Immature natural killer cell (primary cell): Measurements from ENCODE around the gene SREK1. TPM values are rescaled to one million over a fixed set of nuclear protein-coding genes. Genes with fewer than 3 reads are reported as not detected.
"Not testable (repeated sequence)": the region's sequence is repeated elsewhere in the genome, so short reads cannot be mapped to it uniquely, and the experiment has no call there.

Experiments used
- DNase-seq, 3 donors: peaks; one replicate each; pipeline ENCODE4 v3.0.0; 2022; ENCODE audit warnings: mixed read lengths in 1 of 3
- H3K27ac Mint-ChIP-seq, 6 donors: one replicate each; pipeline ENCODE4 v1.8.0; 2020; ENCODE audit warnings: mixed read lengths in 6 of 6, mild to moderate bottlenecking in 5 of 6, inconsistent platforms in 4 of 6, moderate library complexity in 3 of 6
- H3K27me3 Mint-ChIP-seq, 3 donors: one replicate each; pipeline ENCODE4 v1.8.0; 2020 to 2021; ENCODE audit warnings: low read depth in 3 of 3, mild to moderate bottlenecking in 3 of 3, mixed read lengths in 3 of 3, moderate library complexity in 3 of 3, inconsistent platforms in 1 of 3
- H3K36me3 Mint-ChIP-seq, 3 donors: one replicate each; pipeline ENCODE4 v1.8.0; 2020; ENCODE audit warnings: mixed read lengths in 3 of 3, inconsistent platforms in 2 of 3, mild to moderate bottlenecking in 2 of 3
- H3K4me1 Mint-ChIP-seq, 2 donors: one replicate each; pipeline ENCODE4 v1.8.0; 2020; ENCODE audit warnings: inconsistent platforms in 2 of 2, mild to moderate bottlenecking in 2 of 2, mixed read lengths in 2 of 2, moderate library complexity in 1 of 2
- H3K4me3 Mint-ChIP-seq, 5 donors: one replicate each; pipeline ENCODE4 v1.8.0; 2020; ENCODE audit warnings: mild to moderate bottlenecking in 5 of 5, mixed read lengths in 5 of 5, inconsistent platforms in 3 of 5, moderate library complexity in 3 of 5
- H3K9me3 Mint-ChIP-seq, 6 donors: one replicate each; pipeline ENCODE4 v1.8.0; 2020; ENCODE audit warnings: mild to moderate bottlenecking in 6 of 6, mixed read lengths in 6 of 6, inconsistent platforms in 4 of 6, moderate library complexity in 3 of 6
- polyA plus RNA-seq, 3 donors: library from polyadenylated mRNA; unstranded; fragments of 300-500 nt; fragmentation: Illumina TruSeq; gene quantifications; one replicate each; pipeline ENCODE4 v1.2.3, GENCODE V29; 2021

Gene SREK1
- polyA plus RNA-seq, 3 donors from 2014 or later = 13.1 to 27.4 (median 15.3) TPM

GRCh38 chr5:66209350-66209749, 65.2 kb downstream of the SREK1 start:
- Mint-ChIP-seq H3K4me1 (no peaks in the 10 kb centered on the region), H3K9me3 (no peaks in the 10 kb centered on the region), H3K36me3 (peaks cover 5 to 11% (median 9%) of the 10 kb centered on the region in 3 donors), H3K4me3 (no peak overlapping the region), H3K27me3 (peaks cover 0 to 3% (median 0%) of the 10 kb centered on the region in 3 donors), H3K27ac (no peak overlapping the region)
- no peak for DNase-seq

DNA sequence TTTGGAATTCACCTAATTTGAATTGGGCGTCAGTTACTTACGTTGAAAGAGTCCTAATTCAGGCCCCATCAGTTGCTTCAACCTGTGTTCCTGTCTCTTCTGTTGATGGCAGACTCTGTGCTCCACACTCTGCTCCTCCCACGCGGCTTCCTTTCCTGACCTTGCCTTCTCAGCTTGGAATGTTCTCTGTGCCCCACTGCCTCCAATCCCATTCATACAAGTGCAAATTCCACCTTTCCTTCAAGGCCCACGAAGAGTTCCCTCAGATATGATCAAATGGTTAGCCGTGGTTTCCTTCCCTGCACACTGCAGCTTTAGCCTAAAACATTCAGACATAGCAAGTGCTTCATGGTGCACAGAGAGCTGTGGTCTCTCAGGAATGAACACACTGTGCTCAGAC, 65.7 kb downstream of the SREK1 start:
- Mint-ChIP-seq H3K27me3 (peaks cover 0 to 3% (median 0%) of the 10 kb centered on the region in 3 donors), H3K9me3 (no peaks in the 10 kb centered on the region), H3K4me1 (no peaks in the 10 kb centered on the region), H3K4me3 (no peak overlapping the region), H3K27ac (no peak overlapping the region), H3K36me3 (peaks cover 5 to 9% (median 9%) of the 10 kb centered on the region in 3 donors)
- DNase-seq = no peak

GRCh38 chr5:66213533-66213932, 69.4 kb downstream of the SREK1 start:
- Mint-ChIP-seq H3K9me3 (no peaks in the 10 kb centered on the region), H3K27ac (no peak overlapping the region), H3K4me1 (no peaks in the 10 kb centered on the region)

GRCh38 chr5:66222455-66222854, 78.4 kb downstream of the SREK1 start:
- no peak overlapping the region for H3K27ac Mint-ChIP-seq

More at GRCh38 chr5:66213533-66213932, 69.4 kb downstream of the SREK1 start:
- no peak for DNase-seq
- Mint-ChIP-seq H3K36me3 (peaks cover 0 to 3% (median 3%) of the 10 kb centered on the region in 3 donors), H3K4me3 (no peak overlapping the region), H3K27me3 (peaks cover 4 to 5% (median 4%) of the 10 kb centered on the region in 3 donors)

GRCh38 chr5:66222896-66223295, 78.8 kb downstream of the SREK1 start:
- Mint-ChIP-seq H3K36me3 (peaks cover 4 to 13% (median 7%) of the 10 kb centered on the region in 3 donors), H3K27me3 (peaks cover 2 to 12% (median 2%) of the 10 kb centered on the region in 3 donors)
- H3K27ac Mint-ChIP-seq, H3K4me1 Mint-ChIP-seq, DNase-seq, H3K4me3 Mint-ChIP-seq, H3K9me3 Mint-ChIP-seq: not testable (repeated sequence)

More at GRCh38 chr5:66222455-66222854, 78.4 kb downstream of the SREK1 start:
- Mint-ChIP-seq H3K4me3 (no peak overlapping the region), H3K9me3 (peaks cover 0 to 5% (median 0%) of the 10 kb centered on the region in 6 donors), H3K27me3 (peaks cover 2 to 14% (median 2%) of the 10 kb centered on the region in 3 donors), H3K4me1 (no peaks in the 10 kb centered on the region), H3K36me3 (peaks cover 4 to 13% (median 7%) of the 10 kb centered on the region in 3 donors)
- no peak for DNase-seq

GRCh38 chr5:66223637-66224036, 79.5 kb downstream of the SREK1 start:
- no peak for DNase-seq
- H3K4me1 Mint-ChIP-seq = no peaks in the 10 kb centered on the region
- H3K27ac Mint-ChIP-seq = no peak overlapping the region
- H3K27me3 Mint-ChIP-seq = peaks cover 0 to 12% (median 2%) of the 10 kb centered on the region in 3 donors
- H3K9me3 Mint-ChIP-seq = peaks cover 0 to 5% (median 0%) of the 10 kb centered on the region in 6 donors
- no peak overlapping the region for H3K4me3 Mint-ChIP-seq
- peaks cover 4 to 13% (median 7%) of the 10 kb centered on the region in 3 donors for H3K36me3 Mint-ChIP-seq

DNA sequence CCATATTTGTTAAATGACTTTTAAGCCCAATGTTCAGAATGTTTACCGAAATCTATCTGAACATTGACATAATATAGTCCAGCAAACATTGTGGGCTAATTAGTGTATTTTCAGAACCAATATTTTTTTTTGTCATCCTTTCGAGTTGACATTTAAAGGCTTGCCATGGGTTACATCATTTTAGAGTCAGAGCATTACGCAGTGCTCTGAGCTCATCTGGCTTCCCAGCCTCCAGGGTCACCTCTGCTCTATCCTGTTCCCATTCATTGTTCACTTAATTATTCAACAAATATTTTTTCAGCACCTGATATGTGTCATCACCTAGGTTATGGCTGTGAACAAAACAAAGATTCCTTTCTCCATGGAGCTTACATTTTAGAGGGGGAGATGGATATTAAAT, 80.2 kb downstream of the SREK1 start:
- H3K4me3 Mint-ChIP-seq = no peak overlapping the region
- peaks cover 0 to 5% (median 0%) of the 10 kb centered on the region in 6 donors for H3K9me3 Mint-ChIP-seq
- no peak overlapping the region for H3K27ac Mint-ChIP-seq
- DNase-seq = no peak
- H3K36me3 Mint-ChIP-seq = peaks cover 4 to 13% (median 7%) of the 10 kb centered on the region in 3 donors
- no peaks in the 10 kb centered on the region for H3K4me1 Mint-ChIP-seq
- H3K27me3 Mint-ChIP-seq = peaks cover 0 to 12% (median 2%) of the 10 kb centered on the region in 3 donors

GRCh38 chr5:66224773-66225553, 80.9 kb downstream of the SREK1 start:
- Mint-ChIP-seq H3K9me3 (peaks cover 0 to 5% (median 0%) of the 10 kb centered on the region in 6 donors), H3K4me1 (no peaks in the 10 kb centered on the region), H3K36me3 (peaks cover 4 to 13% (median 7%) of the 10 kb centered on the region in 3 donors), H3K27ac (no peak overlapping the region), H3K4me3 (no peak overlapping the region), H3K27me3 (peaks cover 0 to 9% (median 2%) of the 10 kb centered on the region in 3 donors)
- no peak for DNase-seq

- no peak for DNase-seq
Measured at GRCh38 chr5:66230551-66230950, 86.5 kb downstream of the SREK1 start.

GRCh38 chr5:66231508-66231907, 87.4 kb downstream of the SREK1 start:
- Mint-ChIP-seq H3K4me3 (no peak overlapping the region), H3K36me3 (no peaks in the 10 kb centered on the region), H3K9me3 (no peaks in the 10 kb centered on the region), H3K4me1 (peaks cover 4 to 8% of the 10 kb centered on the region in 2 donors), H3K27ac (no peak overlapping the region), H3K27me3 (peaks cover 0 to 3% (median 0%) of the 10 kb centered on the region in 3 donors)
- DNase-seq = no peak

More at GRCh38 chr5:66230551-66230950, 86.5 kb downstream of the SREK1 start:
- H3K9me3 Mint-ChIP-seq = peaks cover 0 to 5% (median 0%) of the 10 kb centered on the region in 6 donors
- no peaks in the 10 kb centered on the region for H3K36me3 Mint-ChIP-seq
- H3K27ac Mint-ChIP-seq = no peak overlapping the region
- peaks cover 0 to 3% (median 0%) of the 10 kb centered on the region in 3 donors for H3K27me3 Mint-ChIP-seq
- H3K4me1 Mint-ChIP-seq = peaks cover 4 to 8% of the 10 kb centered on the region in 2 donors
- H3K4me3 Mint-ChIP-seq = no peak overlapping the region

- Mint-ChIP-seq H3K27ac (no peak overlapping the region), H3K4me1 (peaks cover 4 to 8% of the 10 kb centered on the region in 2 donors), H3K36me3 (no peaks in the 10 kb centered on the region), H3K4me3 (no peak overlapping the region), H3K27me3 (peaks cover 0 to 3% (median 0%) of the 10 kb centered on the region in 3 donors), H3K9me3 (no peaks in the 10 kb centered on the region)
- no peak for DNase-seq
Measured at GRCh38 chr5:66232275-66232674, 88.2 kb downstream of the SREK1 start.

DNA sequence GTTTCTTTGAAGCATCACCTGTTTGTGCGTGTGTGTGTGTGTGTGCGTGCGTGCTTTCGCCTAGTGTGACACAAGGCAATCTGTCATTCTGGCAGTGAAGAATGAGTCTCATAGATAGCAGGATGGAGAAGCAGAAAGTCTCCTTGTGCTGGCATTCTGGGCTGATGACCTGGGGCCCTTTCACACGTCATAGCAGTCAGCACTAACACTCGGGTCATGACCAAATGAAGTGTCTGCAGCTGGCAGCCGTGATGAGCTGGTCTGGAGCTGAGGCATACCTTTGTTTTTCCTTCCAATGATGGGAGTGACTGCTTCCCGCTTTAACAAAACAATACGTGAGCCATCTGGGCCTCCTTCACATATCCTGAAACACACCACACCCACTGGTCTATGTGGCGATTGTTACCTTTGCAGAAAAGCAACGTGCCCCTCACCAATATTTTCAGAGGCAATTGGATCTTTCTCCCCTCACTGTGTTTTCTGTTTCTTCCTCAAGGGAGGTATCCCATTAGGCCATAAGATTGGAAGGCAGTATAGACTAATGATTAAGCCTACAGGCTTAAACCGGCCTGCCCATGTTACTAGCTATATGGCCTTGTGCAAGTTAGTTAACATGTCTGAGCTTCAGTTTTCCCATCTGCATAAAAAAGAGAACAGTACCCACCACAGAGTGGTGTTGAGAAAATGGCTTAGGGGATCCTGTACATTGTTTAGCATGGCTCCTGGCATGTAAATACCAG, 88.8 kb downstream of the SREK1 start:
- Mint-ChIP-seq H3K27ac (no peak overlapping the region), H3K4me1 (peaks cover 4 to 8% of the 10 kb centered on the region in 2 donors), H3K9me3 (no peaks in the 10 kb centered on the region), H3K36me3 (no peaks in the 10 kb centered on the region), H3K27me3 (peaks cover 0 to 3% (median 0%) of the 10 kb centered on the region in 3 donors), H3K4me3 (no peak overlapping the region)
- no peak for DNase-seq
